WERI-Rb-1 (cell line): ENCODE results near the gene BFAR.
A peak's percentile ranks its signal among the peaks of the same experiment; 100 is the strongest.

Source experiments
- DNase-seq: peaks from one replicate; pipeline ENCODE4 v3.0.0-alpha.2; 2020
- H3K27ac ChIP-seq: fragments of 250-450 bp; sonication (Bioruptor Pico); 2 replicates; pipeline ENCODE4 v1.5.1; 2020; ENCODE audit warnings: mild to moderate bottlenecking, moderate library complexity
- H3K27me3 ChIP-seq: fragments of 250-450 bp; sonication (Bioruptor Pico); 2 replicates; pipeline ENCODE4 v1.5.1; 2021; ENCODE audit warnings: mild to moderate bottlenecking, low read depth, moderate library complexity; ENCODE audit not compliant: insufficient read depth, severe bottlenecking
- H3K36me3 ChIP-seq: fragments of 250-450 bp; sonication (Bioruptor Pico); 2 replicates; pipeline ENCODE4 v1.5.1; 2020; ENCODE audit warnings: mild to moderate bottlenecking, moderate library complexity
- H3K4me3 ChIP-seq: 2 replicates; pipeline ENCODE4 v1.5.1; 2011; ENCODE audit warnings: low read depth, mild to moderate bottlenecking, control low read depth, low read length
- H3K9me3 ChIP-seq: fragments of 250-450 bp; sonication (Bioruptor Pico); 2 replicates; pipeline ENCODE4 v1.5.1; 2021; ENCODE audit warnings: mild to moderate bottlenecking, moderate library complexity; ENCODE audit not compliant: severe bottlenecking
- CTCF ChIP-seq: IDR thresholded peaks from 2 replicates; pipeline ENCODE4 v1.5.1; 2011; ENCODE audit warnings: low read depth, mild to moderate bottlenecking, control low read depth, inconsistent platforms, low read length

Gene BFAR

GRCh38 chr16:14632693-14633569 is at the start of gene BFAR:
Gene BFAR (plus strand): TSS chr16:14632951. CDS start chr16:14644347, 11,396 bp downstream.
- Histone ChIP-seq H3K27ac (peak within 1 kb of the TSS; percentile 83), H3K4me3 (peak within 1 kb of the TSS; percentile 98), H3K36me3 (peaks cover 15% of the 10 kb centered on the region), H3K9me3 (no peaks in the 10 kb centered on the region), H3K27me3 (no peaks in the 10 kb centered on the region)
- peak; percentile 99 for DNase-seq
- no peak for TF ChIP-seq CTCF

GRCh38 chr16:14585287-14585686 is 47.5 kb upstream of the BFAR start:
- Histone ChIP-seq H3K27ac (no peak overlapping the region), H3K4me3 (no peak overlapping the region), H3K9me3 (no peaks in the 10 kb centered on the region), H3K36me3 (peaks cover 54% of the 10 kb centered on the region), H3K27me3 (no peaks in the 10 kb centered on the region)
- no peak for DNase-seq
- no peak for TF ChIP-seq CTCF

- Histone ChIP-seq H3K27me3 (no peaks in the 10 kb centered on the region), H3K36me3 (peaks cover 48% of the 10 kb centered on the region), H3K4me3 (no peak overlapping the region), H3K27ac (no peak overlapping the region), H3K9me3 (no peaks in the 10 kb centered on the region)
- no peak for TF ChIP-seq CTCF
- no peak for DNase-seq
These were observed 46.0 kb upstream of the BFAR start for GRCh38 chr16:14586637-14587305.

- no peak for DNase-seq
- H3K4me3 ChIP-seq, result no peak overlapping the region
- peaks cover 34% of the 10 kb centered on the region for H3K36me3 ChIP-seq
- no peaks in the 10 kb centered on the region for H3K9me3 ChIP-seq
- no peaks in the 10 kb centered on the region for H3K27me3 ChIP-seq
- TF ChIP-seq CTCF, result no peak
- H3K27ac ChIP-seq, result no peak overlapping the region
These were observed 32.6 kb upstream of the BFAR start for GRCh38 chr16:14600164-14600563.

- no peaks in the 10 kb centered on the region for H3K9me3 ChIP-seq
- no peaks in the 10 kb centered on the region for H3K27me3 ChIP-seq
- H3K4me3 ChIP-seq, result no peak overlapping the region
- TF ChIP-seq CTCF, result no peak
- H3K36me3 ChIP-seq, result peaks cover 37% of the 10 kb centered on the region
- no peak for DNase-seq
- H3K27ac ChIP-seq, result no peak overlapping the region
These were observed 30.2 kb upstream of the BFAR start for GRCh38 chr16:14602443-14602963.
